ENCODE results near the gene TAF6.

The TAF6 gene

GRCh38 chr7:100101016-100101862 is 17.9 kb downstream of the TAF6 start, which contains the start of the genes AP4M1 and MCM7 (continued):
- TF ChIP-seq PRDM10 (tag by site-specific recombination; IDR thresholded peaks at IDR 0.05): no peak
- no peak for TF ChIP-seq ZNF677 (tag by site-specific recombination; IDR thresholded peaks at IDR 0.05)
- TF ChIP-seq ZNF37A (tag by site-specific recombination; IDR thresholded peaks at IDR 0.05): no peak
- TF ChIP-seq ZNF175 (tag by site-specific recombination; IDR thresholded peaks at IDR 0.05): no peak
- TF ChIP-seq, protein P1, sequence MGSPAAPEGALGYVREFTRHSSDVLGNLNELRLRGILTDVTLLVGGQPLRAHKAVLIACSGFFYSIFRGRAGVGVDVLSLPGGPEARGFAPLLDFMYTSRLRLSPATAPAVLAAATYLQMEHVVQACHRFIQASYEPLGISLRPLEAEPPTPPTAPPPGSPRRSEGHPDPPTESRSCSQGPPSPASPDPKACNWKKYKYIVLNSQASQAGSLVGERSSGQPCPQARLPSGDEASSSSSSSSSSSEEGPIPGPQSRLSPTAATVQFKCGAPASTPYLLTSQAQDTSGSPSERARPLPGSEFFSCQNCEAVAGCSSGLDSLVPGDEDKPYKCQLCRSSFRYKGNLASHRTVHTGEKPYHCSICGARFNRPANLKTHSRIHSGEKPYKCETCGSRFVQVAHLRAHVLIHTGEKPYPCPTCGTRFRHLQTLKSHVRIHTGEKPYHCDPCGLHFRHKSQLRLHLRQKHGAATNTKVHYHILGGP (tag by site-specific recombination; IDR thresholded peaks at IDR 0.05): no peak
- TF ChIP-seq ZNF394 (tag by site-specific recombination; IDR thresholded peaks at IDR 0.05; ENCODE audit: borderline replicate concordance): peak; percentile 50; the same call in 1 of the 2 replicates
- TF ChIP-seq SP3 (tag by site-specific recombination; IDR thresholded peaks at IDR 0.05): peak; percentile 62
- TF ChIP-seq ZSCAN4 (tag by site-specific recombination; IDR thresholded peaks at IDR 0.05): 0 out of 2 replicates have a peak, but pooled peaks have one; percentile 9
- no peak for TF ChIP-seq ZNF600 (tag by site-specific recombination; IDR thresholded peaks at IDR 0.05)
- no peak for TF ChIP-seq ZNF311 (tag by site-specific recombination; IDR thresholded peaks at IDR 0.05; ENCODE audit: borderline replicate concordance)
- peak; percentile 98 for TF ChIP-seq SCRT1 (tag by site-specific recombination; IDR thresholded peaks at IDR 0.05; ENCODE audit: borderline replicate concordance)
- TF ChIP-seq BCL11B (tag by site-specific recombination; IDR thresholded peaks at IDR 0.05; ENCODE audit: low read depth): peak; percentile 94
- TF ChIP-seq ZFP41 (tag by site-specific recombination; IDR thresholded peaks at IDR 0.05; ENCODE audit: borderline replicate concordance): no peak
- TF ChIP-seq ZNF76 (tag by site-specific recombination; IDR thresholded peaks at IDR 0.05; ENCODE audit: borderline replicate concordance, low read depth): peak; percentile 73
- TF ChIP-seq, protein P2, sequence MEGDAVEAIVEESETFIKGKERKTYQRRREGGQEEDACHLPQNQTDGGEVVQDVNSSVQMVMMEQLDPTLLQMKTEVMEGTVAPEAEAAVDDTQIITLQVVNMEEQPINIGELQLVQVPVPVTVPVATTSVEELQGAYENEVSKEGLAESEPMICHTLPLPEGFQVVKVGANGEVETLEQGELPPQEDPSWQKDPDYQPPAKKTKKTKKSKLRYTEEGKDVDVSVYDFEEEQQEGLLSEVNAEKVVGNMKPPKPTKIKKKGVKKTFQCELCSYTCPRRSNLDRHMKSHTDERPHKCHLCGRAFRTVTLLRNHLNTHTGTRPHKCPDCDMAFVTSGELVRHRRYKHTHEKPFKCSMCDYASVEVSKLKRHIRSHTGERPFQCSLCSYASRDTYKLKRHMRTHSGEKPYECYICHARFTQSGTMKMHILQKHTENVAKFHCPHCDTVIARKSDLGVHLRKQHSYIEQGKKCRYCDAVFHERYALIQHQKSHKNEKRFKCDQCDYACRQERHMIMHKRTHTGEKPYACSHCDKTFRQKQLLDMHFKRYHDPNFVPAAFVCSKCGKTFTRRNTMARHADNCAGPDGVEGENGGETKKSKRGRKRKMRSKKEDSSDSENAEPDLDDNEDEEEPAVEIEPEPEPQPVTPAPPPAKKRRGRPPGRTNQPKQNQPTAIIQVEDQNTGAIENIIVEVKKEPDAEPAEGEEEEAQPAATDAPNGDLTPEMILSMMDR (tag by site-specific recombination; IDR thresholded peaks at IDR 0.05): 0 out of 2 replicates have a peak, but pooled peaks have one; percentile 5
- TF ChIP-seq ZNF157 (tag by site-specific recombination; IDR thresholded peaks at IDR 0.05): peak; percentile 40; the same call in 1 of the 2 replicates
- TF ChIP-seq ZIC2 (tag by site-specific recombination; IDR thresholded peaks at IDR 0.05): 0 out of 2 replicates have a peak, but pooled peaks have one; percentile 7
- no peak for TF ChIP-seq MEIS1 (CRISPR knock-in tag; IDR thresholded peaks at IDR 0.05; ENCODE audit: borderline replicate concordance)
- TF ChIP-seq ZNF221 (tag by site-specific recombination; IDR thresholded peaks at IDR 0.05; ENCODE audit: borderline replicate concordance): no peak
- TF ChIP-seq TSHZ1 (tag by site-specific recombination; IDR thresholded peaks at IDR 0.05; ENCODE audit: borderline replicate concordance): peak; percentile 96; the same call in 1 of the 2 replicates
- TF ChIP-seq, protein P3, sequence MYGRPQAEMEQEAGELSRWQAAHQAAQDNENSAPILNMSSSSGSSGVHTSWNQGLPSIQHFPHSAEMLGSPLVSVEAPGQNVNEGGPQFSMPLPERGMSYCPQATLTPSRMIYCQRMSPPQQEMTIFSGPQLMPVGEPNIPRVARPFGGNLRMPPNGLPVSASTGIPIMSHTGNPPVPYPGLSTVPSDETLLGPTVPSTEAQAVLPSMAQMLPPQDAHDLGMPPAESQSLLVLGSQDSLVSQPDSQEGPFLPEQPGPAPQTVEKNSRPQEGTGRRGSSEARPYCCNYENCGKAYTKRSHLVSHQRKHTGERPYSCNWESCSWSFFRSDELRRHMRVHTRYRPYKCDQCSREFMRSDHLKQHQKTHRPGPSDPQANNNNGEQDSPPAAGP (tag by site-specific recombination; IDR thresholded peaks at IDR 0.05): 0 out of 2 replicates have a peak, but pooled peaks have one; percentile 57
- 0 out of 2 replicates have a peak, but pooled peaks have one; percentile 42 for TF ChIP-seq ZNF239 (tag by site-specific recombination; IDR thresholded peaks at IDR 0.05)
- TF ChIP-seq ZNF658 (tag by site-specific recombination; IDR thresholded peaks at IDR 0.05): no peak
- TF ChIP-seq ZNF701 (tag by site-specific recombination; IDR thresholded peaks at IDR 0.05): no peak
- no peak for TF ChIP-seq ZNF302 (tag by site-specific recombination; IDR thresholded peaks at IDR 0.05; ENCODE audit: low read depth)

All from HEK293 (cell line).